GM21367 (cell line): ENCODE results near the gene ELL2.
"Not testable (repeated sequence)": the region's sequence is repeated elsewhere in the genome, so short reads cannot be mapped to it uniquely, and the experiment has no call there.

Experiments used
- ATAC-seq: cut with Tn5 transposase; IDR thresholded peaks from one replicate; pipeline ENCODE4 v1.9.1; 2021; ENCODE audit not compliant: unreplicated experiment

Gene ELL2

DNA sequence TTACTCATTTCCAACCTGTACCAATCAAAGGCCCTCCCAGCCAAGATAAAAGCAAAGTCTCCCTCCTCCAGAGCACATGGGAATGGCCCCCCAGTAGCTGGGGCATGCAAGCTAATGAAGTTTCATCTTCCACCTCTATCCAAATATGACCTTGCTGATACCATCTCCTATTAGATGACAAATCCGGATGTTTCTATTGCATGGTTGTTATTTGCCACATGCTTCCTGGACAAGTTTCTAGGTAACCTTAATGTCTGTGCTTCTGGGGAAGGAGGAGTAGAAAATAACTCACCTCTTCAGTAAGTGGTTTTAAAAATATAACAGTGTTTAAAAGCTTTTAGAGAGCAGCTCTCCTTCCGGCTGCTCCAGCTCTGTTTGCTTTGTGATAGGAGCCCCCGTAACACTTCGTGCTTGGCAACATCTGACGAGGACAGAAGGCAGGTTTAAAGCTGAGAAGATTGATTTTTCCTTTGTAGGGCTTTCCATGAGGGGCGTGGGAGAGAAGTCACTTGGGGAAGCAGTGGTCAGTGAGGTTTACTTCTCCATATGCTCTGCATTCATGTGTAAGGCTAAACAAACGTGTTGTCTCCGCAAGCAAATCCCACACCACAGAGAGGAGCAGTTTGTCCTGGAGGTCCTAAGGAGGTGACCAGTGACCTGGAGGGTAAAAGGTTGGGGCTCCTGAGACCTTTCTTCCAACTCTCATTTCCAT is 98.8 kb downstream of the ELL2 start:
- ATAC-seq = no peak

DNA sequence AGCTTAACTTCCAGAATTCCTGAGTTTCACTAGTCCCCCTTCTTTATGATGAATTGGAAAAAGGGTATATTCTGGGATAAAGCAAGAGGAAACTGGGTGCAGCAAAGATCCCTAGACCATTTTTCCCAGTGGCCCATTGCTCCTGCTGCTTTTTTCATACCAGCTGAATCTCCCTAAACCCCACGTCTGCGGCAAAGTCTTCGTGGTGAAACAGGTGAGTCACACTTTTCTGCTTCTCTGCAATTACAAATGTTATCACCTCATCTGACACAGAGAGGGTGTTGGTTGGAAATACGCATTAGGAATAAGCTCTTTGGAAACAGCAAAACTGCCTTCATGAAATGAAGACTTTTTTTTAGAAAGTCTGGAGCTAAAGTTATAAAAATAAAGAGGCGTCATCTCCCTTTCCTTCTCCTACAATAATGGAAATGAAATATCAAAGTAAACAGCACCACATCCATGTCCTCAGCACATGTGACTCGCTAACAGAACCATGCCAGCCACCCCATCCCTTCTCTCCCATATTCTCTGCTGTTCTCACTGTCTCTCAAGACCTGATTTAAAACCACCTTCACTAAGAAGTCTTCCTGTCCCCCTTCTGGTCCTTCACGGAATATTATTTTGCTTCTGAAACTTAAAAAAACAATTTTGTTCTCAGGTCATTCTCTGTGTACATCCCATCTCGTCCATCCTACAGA is 99.6 kb downstream of the ELL2 start:
- ATAC-seq = no peak

DNA sequence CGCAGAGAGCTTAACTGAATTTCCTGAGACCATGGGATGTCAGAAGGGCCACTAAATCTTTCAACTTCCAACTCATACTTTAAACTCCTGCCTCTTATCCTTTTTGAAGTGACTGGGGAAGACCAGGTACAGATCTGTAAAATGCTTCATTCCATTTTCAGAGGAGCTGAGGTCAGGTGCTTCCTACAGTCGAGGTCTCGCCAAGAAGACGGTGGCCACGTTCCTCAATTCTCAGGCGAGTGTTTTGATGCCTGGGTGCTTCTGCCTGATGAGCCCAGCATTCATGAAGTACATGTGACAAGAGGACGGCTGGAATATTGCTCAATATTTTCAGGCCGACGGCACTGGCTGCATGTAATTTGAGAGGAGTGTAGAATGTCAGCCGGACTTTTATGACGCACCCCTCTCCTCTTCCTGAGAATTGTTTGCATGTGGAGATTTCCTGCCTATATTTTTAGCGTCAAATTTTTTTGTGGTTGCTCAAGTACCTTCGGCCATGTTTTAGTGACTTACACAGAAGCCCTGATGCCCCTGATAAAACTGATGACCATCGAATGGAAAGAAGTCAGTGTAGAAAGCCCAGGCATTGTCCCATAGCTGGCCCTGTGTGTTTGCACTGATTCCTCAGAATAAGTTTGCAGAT is 100.3 kb downstream of the ELL2 start:
- ATAC-seq = no peak

DNA sequence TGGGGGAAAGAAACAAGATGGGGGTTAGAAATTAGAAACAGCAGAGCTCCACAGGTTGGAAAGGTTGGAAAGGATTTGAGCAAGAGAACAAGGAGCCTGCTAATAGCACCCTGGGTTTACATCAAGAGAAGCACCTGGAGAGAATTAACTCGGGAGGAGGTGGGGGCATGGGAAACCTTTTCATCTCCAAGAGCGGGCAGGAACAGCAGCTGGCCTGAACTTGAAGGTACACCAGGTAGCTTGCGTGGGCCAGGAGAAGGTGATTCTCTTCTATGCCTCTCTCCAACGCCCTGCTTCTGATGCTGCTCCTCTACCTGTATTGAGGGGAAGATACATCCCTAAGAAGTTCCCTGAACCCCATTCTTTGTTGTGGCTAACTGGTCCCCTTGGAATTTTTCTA is 102.0 kb downstream of the ELL2 start:
- no peak for ATAC-seq

DNA sequence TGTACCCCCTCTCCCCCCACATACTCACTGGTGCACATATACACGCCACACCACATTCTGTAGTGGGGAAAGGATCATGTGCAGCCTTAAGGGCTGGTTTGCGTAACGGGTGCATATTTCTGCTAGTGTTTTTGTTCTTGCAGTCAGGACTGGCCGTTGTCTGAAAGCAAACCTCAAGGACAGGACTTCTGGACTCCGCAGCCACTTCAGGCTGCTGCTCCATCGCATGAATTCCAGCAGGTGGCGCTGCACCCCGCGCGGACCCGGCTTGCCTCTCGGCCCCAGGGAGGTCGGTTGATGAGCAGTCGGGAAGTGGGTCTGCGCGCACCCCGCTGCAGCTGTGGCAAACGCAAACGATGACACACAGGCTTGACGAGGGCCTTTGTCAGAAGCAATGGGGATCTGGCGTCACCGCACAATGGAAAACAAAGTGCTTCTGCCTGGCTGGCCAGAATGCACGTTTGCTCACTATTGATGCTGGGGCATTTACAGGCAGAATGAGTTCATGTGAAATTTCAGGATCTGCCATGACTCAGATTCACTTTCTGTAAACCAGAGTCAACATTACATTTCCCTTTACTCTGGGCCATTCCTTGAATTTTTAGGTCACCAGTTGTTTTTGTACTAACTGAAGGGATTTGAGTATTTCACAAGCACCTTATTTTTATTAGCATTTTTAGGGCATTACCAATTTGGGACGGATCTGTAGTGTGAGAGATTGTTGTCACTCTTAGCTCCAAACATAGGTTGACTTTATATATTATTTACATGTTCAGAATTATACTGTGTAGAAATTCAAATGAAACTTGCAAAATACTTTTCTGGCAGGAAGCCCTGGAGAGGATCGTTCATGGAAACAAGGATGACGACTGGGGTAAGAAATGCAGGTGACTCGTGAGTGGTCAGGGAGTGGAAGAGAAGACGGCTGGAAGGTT is 102.7 kb downstream of the ELL2 start:
- ATAC-seq = peak; percentile 90

DNA sequence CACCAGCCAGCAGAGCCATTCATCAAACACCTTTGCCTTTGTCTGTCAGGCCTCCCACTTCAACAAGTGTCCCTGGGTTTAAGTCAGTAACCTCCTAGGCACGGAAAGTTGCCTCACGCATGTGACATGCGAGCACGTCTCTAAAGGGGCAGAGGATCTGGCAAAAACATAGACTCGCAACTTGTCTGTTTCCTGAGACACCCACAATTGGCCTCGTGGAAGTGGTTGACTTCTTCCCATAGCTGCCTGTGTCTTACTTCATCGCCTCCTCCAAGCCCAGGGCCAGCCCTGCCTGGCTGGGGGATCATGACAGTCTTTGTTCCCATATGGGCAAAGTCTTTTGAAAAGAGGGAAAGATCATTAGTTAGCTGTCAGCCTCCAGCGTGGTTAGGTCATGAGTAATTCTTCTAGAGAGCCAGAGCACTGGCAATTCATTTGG is 103.6 kb downstream of the ELL2 start:
- no peak for ATAC-seq

DNA sequence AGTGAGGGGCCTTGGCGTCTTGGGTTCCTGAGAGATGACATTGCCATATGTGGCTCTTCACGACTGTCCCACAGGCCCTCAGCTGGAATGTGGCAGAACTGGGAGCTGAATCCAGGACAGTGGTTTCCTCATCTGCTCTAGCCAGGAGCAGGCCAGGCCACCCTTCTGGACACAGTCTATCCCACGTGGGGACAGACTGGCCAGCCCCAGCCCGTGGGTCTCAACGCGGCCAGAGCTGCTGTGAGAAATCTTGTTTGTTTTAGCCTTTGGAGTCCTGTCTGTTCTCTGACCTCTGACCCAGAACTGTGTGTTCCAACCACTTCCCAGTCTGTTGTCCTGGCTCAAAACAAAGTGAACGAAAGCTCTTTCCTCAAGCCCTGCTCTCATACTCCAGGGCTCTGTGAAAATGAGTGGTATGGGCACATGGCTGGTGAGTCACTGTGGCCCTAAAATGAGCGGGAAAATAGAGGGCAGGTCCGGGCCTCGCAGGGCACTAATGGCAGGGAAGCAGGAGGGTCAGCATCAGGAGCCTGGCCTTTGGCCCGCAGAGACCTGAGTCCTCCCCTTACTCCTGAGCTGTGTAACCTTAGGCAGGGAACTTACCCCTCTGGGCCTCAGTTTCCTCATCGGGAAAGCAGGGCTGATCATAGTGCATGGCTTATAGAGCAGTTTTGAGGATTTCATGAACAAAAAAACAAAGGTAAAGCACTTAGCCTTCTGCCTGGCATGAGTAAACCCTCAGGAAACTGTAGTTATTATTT is 104.3 kb downstream of the ELL2 start:
- ATAC-seq = no peak

DNA sequence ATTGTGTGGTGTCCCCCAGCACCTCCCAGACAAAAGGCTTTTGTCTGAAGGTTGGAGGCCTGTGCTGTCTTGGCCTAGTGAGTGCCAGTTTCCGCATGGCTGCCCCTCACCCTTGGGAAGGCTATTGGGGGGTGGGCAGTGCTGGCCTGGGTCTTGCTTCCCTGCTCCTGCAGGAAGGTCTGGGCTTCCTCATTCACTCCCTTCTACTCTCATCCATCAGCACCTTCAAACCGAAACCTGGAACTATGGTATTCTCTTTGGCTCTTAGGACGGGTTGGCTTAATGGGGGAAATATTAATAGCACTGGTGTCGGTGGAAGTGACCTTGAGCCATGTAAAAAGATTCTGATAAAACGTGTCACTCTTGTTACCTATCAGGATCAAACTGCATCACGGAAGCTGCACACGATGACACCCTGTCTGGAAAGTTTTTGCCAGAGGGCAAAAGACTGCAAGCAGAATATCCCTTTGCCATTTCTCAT is 105.1 kb downstream of the ELL2 start:
- ATAC-seq = no peak

DNA sequence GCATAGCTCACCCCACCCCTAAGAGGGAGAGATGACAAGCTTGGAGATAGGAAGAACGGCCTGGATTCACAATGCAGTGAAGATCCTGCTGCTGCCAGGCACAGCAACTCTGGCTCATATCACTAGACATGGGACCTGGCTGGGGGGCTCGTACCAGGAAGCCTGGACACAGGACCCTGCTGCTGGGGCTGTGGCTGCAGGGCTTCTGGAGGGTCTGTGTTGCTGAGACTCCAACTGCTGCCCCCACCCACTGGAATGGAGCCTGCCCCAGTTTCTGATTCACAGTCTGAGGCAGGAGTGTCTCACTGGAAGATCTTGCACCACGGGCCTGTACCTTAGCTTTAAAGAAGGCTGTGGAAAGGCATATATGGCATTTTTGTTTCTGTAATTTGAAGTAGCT is 108.2 kb downstream of the ELL2 start:
- ATAC-seq = no peak

DNA sequence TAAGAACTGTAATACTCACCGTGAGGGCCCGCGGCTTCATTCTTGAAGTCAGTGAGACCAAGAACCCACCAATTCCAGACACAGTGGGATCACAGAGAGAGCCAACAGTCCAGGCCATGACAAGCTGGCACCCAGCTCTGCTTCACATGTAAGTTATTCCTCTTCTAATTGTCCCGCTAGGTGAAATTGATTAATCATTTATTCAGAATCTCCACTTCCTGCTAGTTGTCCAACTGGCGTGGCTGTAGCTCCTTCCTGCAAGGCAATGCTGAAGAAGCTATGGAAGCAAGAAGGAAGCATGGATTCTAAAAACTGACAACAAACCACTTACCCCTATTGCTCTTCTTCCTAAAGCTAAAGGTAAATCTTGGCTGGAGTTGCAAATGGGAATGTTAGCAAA is 109.1 kb downstream of the ELL2 start:
- ATAC-seq = no peak

DNA sequence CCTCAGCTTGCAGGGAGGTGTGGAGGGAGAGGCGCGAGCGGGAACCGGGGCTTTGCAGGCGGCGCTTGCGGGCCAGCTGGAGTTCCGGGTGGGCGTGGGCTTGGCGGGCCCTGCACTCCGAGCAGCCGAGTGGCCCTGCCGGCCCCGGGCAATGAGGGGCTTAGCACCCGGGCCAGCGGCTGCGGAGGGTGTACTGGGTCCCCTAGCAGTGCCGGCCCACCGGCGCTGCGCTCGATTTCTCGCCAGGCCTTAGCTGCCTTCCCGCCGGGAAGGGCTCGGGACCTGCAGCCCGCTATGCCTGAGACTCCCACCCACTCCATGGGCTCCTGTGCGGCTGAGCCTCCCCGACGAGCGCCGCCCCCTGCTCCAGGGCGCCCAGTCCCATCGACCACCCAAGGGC is 110.5 kb downstream of the ELL2 start:
- ATAC-seq = not testable (repeated sequence)

DNA sequence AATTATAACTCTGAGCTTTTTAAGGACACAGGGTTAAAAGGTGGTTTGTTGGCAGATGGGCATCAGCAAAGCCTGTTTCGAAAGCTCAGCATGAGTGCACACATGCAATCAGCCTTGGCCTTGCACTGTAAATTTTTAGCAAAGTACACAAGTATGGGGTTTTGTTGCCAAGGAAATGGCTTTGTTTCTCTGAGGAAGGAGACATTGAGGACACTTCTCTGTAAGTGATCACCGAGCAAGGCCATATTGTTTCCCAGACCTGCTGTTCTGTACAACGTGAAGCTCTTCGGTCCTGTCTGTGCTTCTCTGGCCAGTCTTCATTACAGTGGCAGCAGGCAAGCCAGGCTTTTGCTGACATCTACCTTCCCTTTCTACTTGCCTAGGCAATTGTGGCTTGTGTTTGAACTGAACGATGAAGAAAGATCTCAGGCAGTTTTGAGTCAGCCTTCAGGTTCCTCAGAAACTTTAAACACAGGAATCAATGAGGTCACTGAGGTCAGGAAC is 111.2 kb downstream of the ELL2 start:
- ATAC-seq = no peak

DNA sequence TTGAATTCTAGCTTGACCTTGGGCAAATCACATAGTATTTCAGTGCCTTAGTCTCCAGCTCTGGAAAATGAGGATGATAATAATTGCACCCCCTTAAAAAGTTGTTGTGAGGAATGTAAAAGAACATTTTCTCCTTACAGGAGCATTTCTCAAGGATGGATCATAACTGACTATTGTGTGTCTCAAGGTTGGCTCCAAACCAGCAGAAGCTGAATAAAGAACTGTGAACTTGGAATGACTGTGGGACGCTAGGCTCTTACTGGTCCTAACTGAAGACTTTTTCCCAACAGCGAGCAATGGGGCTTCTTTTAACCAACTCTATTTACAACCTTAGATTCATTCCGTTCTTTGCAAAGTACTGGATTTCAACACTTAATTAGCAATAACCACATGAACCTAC is 113.0 kb downstream of the ELL2 start:
- no peak for ATAC-seq

DNA sequence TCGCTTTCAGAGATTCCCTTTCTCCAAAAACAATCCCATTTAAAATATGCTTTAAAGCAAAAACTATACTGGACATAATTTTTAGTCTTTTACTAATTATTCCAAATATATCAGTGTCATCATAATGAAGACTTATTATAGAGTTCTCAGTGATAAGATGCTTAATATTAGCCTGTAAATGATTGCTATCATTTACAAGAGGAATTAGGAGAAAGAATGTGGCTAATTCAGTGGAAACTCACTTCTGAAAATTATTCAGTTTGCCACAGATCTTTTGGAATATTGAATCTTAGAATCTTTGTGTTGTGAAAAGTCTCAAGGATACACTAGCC is 114.4 kb downstream of the ELL2 start:
- no peak for ATAC-seq

DNA sequence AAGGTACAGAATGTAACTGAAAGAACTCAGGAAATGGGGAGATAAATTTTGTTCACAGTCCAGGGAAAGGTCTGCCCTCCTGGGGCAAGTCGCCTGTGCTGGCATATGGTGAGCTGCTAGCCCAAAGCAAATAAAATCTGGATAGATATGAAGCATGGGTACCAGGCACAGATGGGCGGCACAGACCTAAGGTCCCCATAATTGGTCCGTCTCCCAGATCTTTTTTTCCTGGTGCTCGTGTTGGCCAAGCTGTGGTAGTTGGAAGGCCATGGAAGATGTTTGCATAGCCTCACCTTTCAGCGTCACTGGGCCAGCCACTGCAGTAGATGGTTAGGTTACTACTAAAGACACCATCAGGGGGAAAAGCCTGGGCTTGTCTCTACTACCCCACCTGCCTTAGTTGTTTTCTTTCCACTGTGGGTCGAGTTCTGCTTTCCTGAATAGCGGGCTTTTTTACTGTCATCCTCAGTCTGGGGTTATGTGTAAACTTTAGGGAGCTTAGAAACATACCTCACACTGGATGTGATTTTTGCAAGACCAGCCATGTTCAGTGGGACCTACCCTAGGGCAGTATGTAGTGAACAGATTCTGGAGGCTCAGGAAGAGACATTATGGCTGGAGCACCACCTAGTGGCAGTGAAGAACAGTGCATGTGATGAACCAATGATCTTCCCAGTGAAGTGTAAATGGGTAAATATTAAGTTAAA is 114.9 kb downstream of the ELL2 start:
- ATAC-seq = peak; percentile 52

DNA sequence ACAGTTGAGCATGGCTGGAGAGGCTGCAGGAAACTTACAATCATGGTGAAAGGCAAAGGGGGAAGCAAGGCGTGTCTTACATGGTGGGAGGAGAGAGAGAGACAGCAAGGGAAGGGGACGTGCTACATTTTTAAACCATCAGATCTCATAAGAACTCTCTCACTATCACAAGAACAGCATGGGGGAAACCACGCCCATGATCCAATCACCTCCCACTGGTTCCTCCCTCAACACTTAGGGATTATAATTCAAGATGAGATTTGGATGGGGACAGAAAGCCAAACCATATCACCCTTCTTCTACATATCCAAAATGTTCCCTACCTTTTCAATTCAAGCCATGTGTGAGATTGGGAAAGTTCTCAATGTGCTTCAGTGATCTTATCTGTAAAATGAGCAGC is 116.3 kb downstream of the ELL2 start:
- no peak for ATAC-seq

DNA sequence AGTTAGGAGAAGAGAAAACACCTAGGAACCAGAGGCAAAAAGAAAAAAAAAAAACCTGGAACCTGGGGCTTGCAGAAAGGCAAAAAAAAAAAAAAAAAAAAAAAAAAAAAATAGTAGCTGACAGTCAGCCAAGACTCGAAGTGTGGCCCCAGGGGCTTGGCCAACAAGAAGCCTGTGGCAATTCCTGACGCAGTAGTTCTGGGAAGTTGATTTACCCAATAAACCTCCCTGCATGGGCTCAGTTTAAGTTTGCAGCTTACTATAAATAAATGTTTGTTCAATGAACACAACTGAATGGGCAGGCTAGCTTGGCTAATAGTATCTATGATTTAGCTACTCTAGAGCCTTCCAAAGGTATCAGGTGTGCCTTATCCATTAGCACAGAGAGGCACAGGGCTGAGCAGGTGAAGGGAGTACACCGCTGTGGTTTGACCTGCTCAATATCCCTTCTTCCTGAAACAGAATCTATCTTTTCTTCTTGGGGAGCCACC is 117.9 kb downstream of the ELL2 start:
- no peak for ATAC-seq

DNA sequence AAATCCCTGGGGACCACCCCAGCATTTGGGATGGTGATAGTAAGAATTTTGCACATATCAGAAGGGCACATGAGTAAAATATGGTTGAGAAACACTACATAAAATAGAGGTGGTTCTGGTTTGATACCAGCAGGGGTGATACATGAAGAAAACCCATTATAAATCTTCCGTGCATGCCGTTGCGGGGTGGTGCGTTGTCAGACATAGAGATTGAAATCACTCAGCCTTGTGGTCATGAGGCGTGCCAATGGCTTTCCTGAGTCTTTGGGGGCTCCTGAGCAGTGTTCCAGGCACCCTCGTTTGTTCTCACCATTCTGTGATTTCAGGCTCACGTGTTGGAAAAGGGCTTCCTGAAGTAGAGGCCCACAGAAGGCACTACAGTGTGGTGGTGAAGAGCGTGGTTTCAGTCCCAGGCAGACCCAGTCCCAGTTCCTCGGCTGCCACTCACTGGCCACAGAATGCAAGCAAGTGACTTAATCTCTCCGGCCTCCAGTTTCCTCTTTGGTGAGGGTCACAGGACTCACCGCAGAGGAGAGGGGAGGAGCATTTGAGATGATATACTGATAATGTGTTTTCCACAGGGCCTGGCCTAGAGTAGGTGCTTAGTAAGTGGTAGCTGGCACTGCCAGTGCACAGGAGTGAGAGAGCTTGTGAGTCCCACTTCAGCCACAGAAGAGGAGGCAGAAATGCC is 118.7 kb downstream of the ELL2 start:
- ATAC-seq = peak; percentile 92
